BLaER1 treated with 17β-estradiol and CSF1 and Interleukin-3, amounts not matched to agents 10 nM and 100 nM (cell line): ENCODE results near the gene BCAS3.

Experiments
- H3K27ac ChIP-seq, 11 experiments: shearing (Covaris generic); formaldehyde crosslinking; 2 replicates each; pipeline ENCODE4 v1.8.1; 2022
- H3K27me3 ChIP-seq, 11 experiments: shearing (Covaris generic); formaldehyde crosslinking; 2 replicates each; pipeline ENCODE4 v1.8.1; 2022
- H3K36me3 ChIP-seq, 11 experiments: shearing (Covaris generic); formaldehyde crosslinking; 2 replicates each; pipeline ENCODE4 v1.8.1; 2022
- H3K4me1 ChIP-seq, 10 experiments: shearing (Covaris generic); formaldehyde crosslinking; 2 replicates each; pipeline ENCODE4 v1.8.1; 2022
- H3K4me2 ChIP-seq, 11 experiments: shearing (Covaris generic); formaldehyde crosslinking; 2 replicates each; pipeline ENCODE4 v1.8.1; 2022
- H3K4me3 ChIP-seq, 10 experiments: shearing (Covaris generic); formaldehyde crosslinking; 2 replicates each; pipeline ENCODE4 v1.8.1; 2022
- H3K9ac ChIP-seq, 11 experiments: shearing (Covaris generic); formaldehyde crosslinking; 2 replicates each; pipeline ENCODE4 v1.8.1; 2022
- H3K9me3 ChIP-seq, 11 experiments: shearing (Covaris generic); formaldehyde crosslinking; replicated peaks in 1 of 11; 2 replicates each; pipeline ENCODE4 v1.8.1; 2022
- H4K20me1 ChIP-seq, 11 experiments: shearing (Covaris generic); formaldehyde crosslinking; 2 replicates each; pipeline ENCODE4 v1.8.1; 2022
- Cebpa-rat ChIP-seq, 11 experiments: shearing (Covaris generic); IDR thresholded peaks; 2 replicates each; pipeline ENCODE4 v1.8.1; 2022

The BCAS3 gene

DNA sequence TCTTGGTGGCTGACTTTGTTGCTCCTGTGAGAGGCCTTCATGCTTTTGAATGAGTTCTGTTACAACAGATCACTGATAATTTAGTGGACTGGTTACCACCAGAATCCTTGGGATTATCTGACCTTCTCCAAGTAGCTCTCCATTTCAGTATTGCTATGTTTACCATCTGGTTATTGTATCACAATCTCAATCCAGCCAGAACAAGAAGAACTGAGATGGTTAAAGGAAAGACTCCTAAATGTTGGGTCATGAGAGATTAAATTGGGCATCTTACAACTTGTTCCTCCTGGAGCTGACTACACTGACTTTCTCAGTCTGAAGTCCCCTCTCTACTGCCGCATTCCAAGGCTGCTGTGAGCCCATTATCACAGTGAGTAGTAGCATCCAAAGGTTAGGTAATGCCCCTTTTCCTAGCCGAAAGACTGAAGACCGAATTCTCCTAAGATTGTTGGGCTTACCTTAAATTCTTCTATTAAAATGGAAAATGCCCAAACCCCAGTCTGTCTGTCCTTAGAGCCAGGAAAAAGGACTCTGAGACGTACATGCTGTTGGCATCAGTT is 540.3 kb downstream of the BCAS3 start:
- Histone ChIP-seq H3K9ac (peak overlapping the region in 6 of 11 experiments; percentile 3 to 52 (median 25); a peak in 7 of 22 replicates), H3K27ac (peak overlapping the region in 9 of 11 experiments; percentile 15 to 76 (median 59); a peak in 17 of 22 replicates), H3K4me2 (peak overlapping the region; percentile 5 to 87 (median 70); a peak in 21 of 22 replicates), H3K4me3 (no peak overlapping the region), H3K36me3 (no peaks in the 10 kb centered on the region), H4K20me1 (0 out of 22 replicates have a peak, but pooled peaks cover 0 to 4% (median 0%) of the 10 kb centered on the region in 11 experiments), H3K9me3 (no peaks in the 10 kb centered on the region), H3K4me1 (peaks cover 55 to 63% (median 60%) of the 10 kb centered on the region in 10 experiments), H3K27me3 (no peaks in the 10 kb centered on the region)
- no peak for TF ChIP-seq Cebpa-rat (IDR thresholded peaks at IDR 0.05)

DNA sequence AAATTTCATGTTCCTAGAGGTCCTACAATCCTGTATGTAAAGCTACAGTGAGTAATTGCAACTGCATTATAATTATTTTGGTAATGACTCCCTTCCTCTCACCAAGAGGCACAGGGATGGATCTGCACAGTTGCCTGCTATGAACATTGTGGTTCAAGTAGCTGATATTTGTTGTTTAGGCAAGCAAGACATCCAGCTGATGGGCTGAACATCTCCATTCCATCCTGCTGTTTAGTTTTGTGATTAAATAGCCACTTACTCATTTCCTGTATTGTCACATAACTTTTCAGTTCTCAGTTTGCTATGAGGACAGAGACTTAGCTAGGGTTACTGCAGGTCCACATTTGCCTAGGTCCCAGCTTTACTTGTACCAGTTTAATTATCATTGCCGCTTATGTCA is 540.8 kb downstream of the BCAS3 start:
- Histone ChIP-seq H3K9ac (peak overlapping the region in 5 of 11 experiments; percentile 14 to 52 (median 34); a peak in 6 of 22 replicates), H3K4me2 (peak overlapping the region; percentile 5 to 87 (median 70)), H3K27ac (peak overlapping the region in 9 of 11 experiments; percentile 15 to 76 (median 59); a peak in 16 of 22 replicates), H3K36me3 (no peaks in the 10 kb centered on the region), H3K4me3 (no peak overlapping the region), H4K20me1 (0 out of 22 replicates have a peak, but pooled peaks cover 0 to 4% (median 0%) of the 10 kb centered on the region in 11 experiments), H3K4me1 (peaks cover 60 to 68% (median 64%) of the 10 kb centered on the region in 10 experiments), H3K27me3 (no peaks in the 10 kb centered on the region), H3K9me3 (no peaks in the 10 kb centered on the region)
- TF ChIP-seq Cebpa-rat (IDR thresholded peaks at IDR 0.05): no peak

DNA sequence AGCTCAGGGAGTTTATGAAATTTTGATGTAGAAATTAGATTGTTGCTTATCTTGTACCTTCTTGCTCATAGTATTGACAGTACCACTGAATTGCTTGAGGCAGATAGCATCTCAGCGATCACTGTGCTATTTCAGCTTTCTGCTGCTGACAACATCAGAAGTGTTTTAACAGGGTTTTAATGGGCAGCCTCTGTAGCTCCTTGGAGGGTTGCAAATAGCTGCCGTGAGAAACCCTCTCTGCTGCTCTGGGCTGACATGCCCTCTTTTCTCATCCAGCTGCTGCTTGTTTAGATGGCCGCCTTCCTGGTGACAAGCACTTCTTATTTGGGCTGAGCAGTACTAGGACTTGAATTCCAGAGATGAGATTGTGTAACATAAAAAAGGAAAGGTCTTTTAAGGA is 541.8 kb downstream of the BCAS3 start:
- Histone ChIP-seq H3K9ac (peak overlapping the region in 1 of 11 experiments; percentile 5; a peak in 1 of 22 replicates), H3K27me3 (no peaks in the 10 kb centered on the region), H3K4me3 (no peak overlapping the region), H3K27ac (peak overlapping the region in 8 of 11 experiments; percentile 11 to 76 (median 60); a peak in 14 of 22 replicates), H3K9me3 (no peaks in the 10 kb centered on the region), H3K36me3 (no peaks in the 10 kb centered on the region), H4K20me1 (0 out of 22 replicates have a peak, but pooled peaks cover 0 to 4% (median 0%) of the 10 kb centered on the region in 11 experiments), H3K4me1 (peaks cover 62 to 71% (median 67%) of the 10 kb centered on the region in 10 experiments), H3K4me2 (peak overlapping the region in 10 of 11 experiments; percentile 5 to 87 (median 69); a peak in 17 of 22 replicates)
- TF ChIP-seq Cebpa-rat (IDR thresholded peaks at IDR 0.05): 0 out of 22 replicates have a peak, but pooled peaks of 1 of the 11 experiments have one; percentile 5

DNA sequence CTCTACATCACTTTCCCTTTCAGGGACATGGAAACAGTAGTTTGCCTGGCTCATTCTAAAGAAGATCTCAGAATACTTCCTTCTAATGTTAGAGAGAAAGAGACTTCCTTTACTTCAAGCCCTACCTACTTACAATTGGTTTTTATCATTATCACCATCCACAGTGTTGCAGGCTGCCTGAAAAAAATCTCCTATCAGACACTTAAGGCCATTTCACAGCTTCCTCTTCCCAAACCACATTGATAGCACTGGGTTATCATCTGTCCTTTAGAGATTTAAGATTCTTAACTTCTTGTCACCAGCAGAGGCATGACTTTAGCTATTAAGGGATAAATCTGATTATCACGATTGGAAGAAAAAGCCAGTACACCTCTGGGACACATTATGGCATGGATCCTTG is 543.5 kb downstream of the BCAS3 start:
- Histone ChIP-seq H3K9ac (peak overlapping the region in 8 of 11 experiments; percentile 6 to 52 (median 28); a peak in 9 of 22 replicates), H3K9me3 (no peaks in the 10 kb centered on the region), H3K4me3 (peak overlapping the region in 1 of 10 experiments; percentile 1; a peak in 1 of 20 replicates), H3K36me3 (no peaks in the 10 kb centered on the region), H3K27me3 (no peaks in the 10 kb centered on the region), H3K27ac (peak overlapping the region in 9 of 11 experiments; percentile 39 to 76 (median 51); a peak in 16 of 22 replicates), H3K4me1 (peaks cover 61 to 70% (median 65%) of the 10 kb centered on the region in 10 experiments), H4K20me1 (0 out of 22 replicates have a peak, but pooled peaks cover 0 to 4% (median 0%) of the 10 kb centered on the region in 11 experiments), H3K4me2 (peak overlapping the region; percentile 63 to 87 (median 70))
- no peak for TF ChIP-seq Cebpa-rat (IDR thresholded peaks at IDR 0.05)

DNA sequence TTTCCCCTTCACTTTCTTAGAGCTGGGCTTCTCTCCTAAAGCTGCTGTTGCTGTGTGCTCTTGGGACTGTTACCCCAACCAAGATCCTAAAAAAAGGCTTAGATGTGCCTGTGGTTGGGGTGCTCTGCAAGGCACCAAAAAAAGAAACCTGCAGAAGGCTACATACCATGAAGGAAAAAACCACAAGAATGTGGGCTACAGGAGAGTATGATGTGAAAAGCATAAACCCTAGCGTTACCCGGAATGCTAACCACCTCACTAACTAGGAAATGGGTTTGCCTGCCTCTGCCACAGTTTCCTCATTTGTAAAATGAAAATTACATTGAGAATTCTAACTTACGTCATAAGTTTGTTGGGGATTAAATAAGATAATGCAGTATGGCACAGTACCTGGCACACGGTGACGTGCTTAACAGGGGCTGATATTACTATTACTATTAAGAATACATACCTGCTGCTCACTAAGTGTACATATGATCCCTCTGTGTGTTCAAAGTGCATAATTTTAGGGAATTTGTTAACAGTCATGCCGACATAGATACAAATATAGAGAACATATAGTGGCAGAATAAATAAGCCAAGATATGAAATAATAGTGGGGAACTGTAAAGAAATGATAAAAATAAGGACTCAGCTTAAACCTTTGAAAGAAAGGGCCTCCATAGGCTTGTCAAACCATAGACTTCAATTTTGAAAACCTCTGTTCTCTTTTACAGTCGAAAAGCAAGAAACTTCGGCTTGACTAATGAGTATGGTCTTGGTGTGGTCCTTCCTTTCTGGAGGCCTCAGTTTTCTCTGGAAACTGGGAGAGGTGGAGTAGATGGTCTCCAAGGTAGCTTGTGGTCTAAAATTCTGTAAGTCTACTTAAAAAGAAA is 544.2 kb downstream of the BCAS3 start:
- no peaks in the 10 kb centered on the region for H3K9me3 ChIP-seq
- H4K20me1 ChIP-seq: 0 out of 22 replicates have a peak, but pooled peaks cover 0 to 4% (median 0%) of the 10 kb centered on the region in 11 experiments
- peak overlapping the region; percentile 63 to 87 (median 70) for H3K4me2 ChIP-seq
- H3K27ac ChIP-seq: peak overlapping the region in 9 of 11 experiments; percentile 39 to 76 (median 51); a peak in 16 of 22 replicates
- H3K4me3 ChIP-seq: peak overlapping the region in 3 of 10 experiments; percentile 1 to 24 (median 10); a peak in 2 of 20 replicates
- TF ChIP-seq Cebpa-rat (IDR thresholded peaks at IDR 0.05): no peak
- peaks cover 61 to 69% (median 65%) of the 10 kb centered on the region in 10 experiments for H3K4me1 ChIP-seq
- H3K36me3 ChIP-seq: no peaks in the 10 kb centered on the region
- peak overlapping the region in 8 of 11 experiments; percentile 6 to 52 (median 28); a peak in 10 of 22 replicates for H3K9ac ChIP-seq
- H3K27me3 ChIP-seq: no peaks in the 10 kb centered on the region

DNA sequence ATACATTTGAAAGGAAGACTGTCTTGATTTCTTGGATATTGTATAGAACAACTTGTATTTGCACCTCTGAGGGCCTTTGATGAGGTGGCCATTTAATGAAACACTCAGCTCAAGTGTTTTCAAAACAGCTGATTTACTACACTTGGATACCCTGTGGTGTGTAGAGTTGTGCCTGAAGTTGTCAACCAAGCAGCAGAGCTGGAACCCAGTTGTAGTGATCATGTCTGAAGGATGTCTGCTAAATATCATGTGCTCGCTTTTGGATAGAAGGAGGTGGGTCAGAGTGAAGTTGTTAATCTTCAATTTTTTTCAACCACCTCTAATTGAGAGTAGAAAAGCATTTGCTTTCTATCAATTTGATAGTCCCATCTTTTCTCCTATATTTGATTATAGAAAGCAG is 546.1 kb downstream of the BCAS3 start:
- peaks cover 42 to 51% (median 50%) of the 10 kb centered on the region in 10 experiments for H3K4me1 ChIP-seq
- peak overlapping the region in 7 of 11 experiments; percentile 63 to 85 (median 70); a peak in 12 of 22 replicates for H3K4me2 ChIP-seq
- H3K9me3 ChIP-seq: no peaks in the 10 kb centered on the region
- TF ChIP-seq Cebpa-rat (IDR thresholded peaks at IDR 0.05): no peak
- no peak overlapping the region for H3K9ac ChIP-seq
- no peak overlapping the region for H3K27ac ChIP-seq
- H3K36me3 ChIP-seq: no peaks in the 10 kb centered on the region
- H3K27me3 ChIP-seq: no peaks in the 10 kb centered on the region
- no peak overlapping the region for H3K4me3 ChIP-seq
- H4K20me1 ChIP-seq: 0 out of 22 replicates have a peak, but pooled peaks cover 0 to 4% (median 0%) of the 10 kb centered on the region in 11 experiments

- H3K36me3 ChIP-seq: no peaks in the 10 kb centered on the region
- 0 out of 22 replicates have a peak, but pooled peaks cover 0 to 4% (median 0%) of the 10 kb centered on the region in 11 experiments for H4K20me1 ChIP-seq
- no peaks in the 10 kb centered on the region for H3K27me3 ChIP-seq
- TF ChIP-seq Cebpa-rat (IDR thresholded peaks at IDR 0.05): no peak
- H3K9ac ChIP-seq: no peak overlapping the region
- H3K4me2 ChIP-seq: no peak overlapping the region
- H3K4me1 ChIP-seq: peaks cover 30 to 35% (median 34%) of the 10 kb centered on the region in 10 experiments
- no peak overlapping the region for H3K4me3 ChIP-seq
- no peaks in the 10 kb centered on the region for H3K9me3 ChIP-seq
- H3K27ac ChIP-seq: no peak overlapping the region
Measured at GRCh38 chr17:61225178-61225882, 547.7 kb downstream of the BCAS3 start.

- peaks cover 4 to 10% (median 9%) of the 10 kb centered on the region in 10 experiments for H3K4me1 ChIP-seq
- H3K9ac ChIP-seq: no peak overlapping the region
- no peaks in the 10 kb centered on the region for H3K36me3 ChIP-seq
- no peaks in the 10 kb centered on the region for H3K27me3 ChIP-seq
- no peak overlapping the region for H3K4me2 ChIP-seq
- H3K9me3 ChIP-seq: no peaks in the 10 kb centered on the region
- no peak overlapping the region for H3K27ac ChIP-seq
- H3K4me3 ChIP-seq: no peak overlapping the region
- no peaks in the 10 kb centered on the region for H4K20me1 ChIP-seq
- TF ChIP-seq Cebpa-rat (IDR thresholded peaks at IDR 0.05): no peak
Measured at GRCh38 chr17:61227866-61228265, 550.2 kb downstream of the BCAS3 start.
